Endothelial cell of umbilical vein (primary cell): ENCODE results near the gene RIMS4.

Source experiments
- EZH2 ChIP-seq: IDR thresholded peaks from 2 replicates; pipeline ENCODE4 v1.6.1; 2012; ENCODE audit warnings: borderline replicate concordance, low read depth, mild to moderate bottlenecking, moderate library complexity, low read length, inconsistent platforms; ENCODE audit not compliant: severe bottlenecking
- FOS ChIP-seq: IDR thresholded peaks from 2 replicates; pipeline ENCODE4 v1.6.1; 2011; ENCODE audit warnings: mild to moderate bottlenecking, low read length, moderate library complexity, borderline replicate concordance; ENCODE audit not compliant: insufficient read depth
- GATA2 ChIP-seq: IDR thresholded peaks from 2 replicates; pipeline ENCODE4 v1.7.0; 2011; ENCODE audit warnings: low read depth, mild to moderate bottlenecking, moderate library complexity, mixed read lengths, low read length; ENCODE audit not compliant: insufficient read length, insufficient read depth
- JUN ChIP-seq: IDR thresholded peaks from 2 replicates; pipeline ENCODE4 v1.6.1; 2011; ENCODE audit warnings: borderline replicate concordance, low read depth; ENCODE audit not compliant: insufficient read length, insufficient read depth
- MYC ChIP-seq: IDR thresholded peaks from one replicate; pipeline ENCODE4 v1.6.1; 2011; ENCODE audit warnings: mild to moderate bottlenecking, low read depth, low read length
- POLR2A ChIP-seq: IDR thresholded peaks from 2 replicates; pipeline ENCODE4 v1.6.1; 2012; ENCODE audit warnings: low read depth, mild to moderate bottlenecking, control low read depth, low read length
- POLR2AphosphoS5 ChIP-seq: IDR thresholded peaks from 2 replicates; pipeline ENCODE4 v1.6.1; 2012; ENCODE audit warnings: low read depth, mild to moderate bottlenecking, control low read depth, low read length, moderate library complexity; ENCODE audit not compliant: insufficient read depth
- TF ChIP-seq, protein P1 (sequence below), 2 donors: IDR thresholded peaks; 1 replicate in 1 of 2; 2 replicates in 1 of 2; pipeline ENCODE4 v1.5.1; 2011; ENCODE audit warnings: low read length in 2 of 2, mild to moderate bottlenecking in 2 of 2, moderate library complexity in 2 of 2, control low read depth in 1 of 2, inconsistent platforms in 1 of 2, low read depth in 1 of 2; ENCODE audit not compliant: insufficient read depth in 1 of 2; ENCODE audit errors: extremely low read depth in 1 of 2
- TF ChIP-seq, protein P2 (sequence below): IDR thresholded peaks from 2 replicates; pipeline ENCODE4 v1.6.1; 2011; ENCODE audit not compliant: insufficient read depth, insufficient read length

DNA sequence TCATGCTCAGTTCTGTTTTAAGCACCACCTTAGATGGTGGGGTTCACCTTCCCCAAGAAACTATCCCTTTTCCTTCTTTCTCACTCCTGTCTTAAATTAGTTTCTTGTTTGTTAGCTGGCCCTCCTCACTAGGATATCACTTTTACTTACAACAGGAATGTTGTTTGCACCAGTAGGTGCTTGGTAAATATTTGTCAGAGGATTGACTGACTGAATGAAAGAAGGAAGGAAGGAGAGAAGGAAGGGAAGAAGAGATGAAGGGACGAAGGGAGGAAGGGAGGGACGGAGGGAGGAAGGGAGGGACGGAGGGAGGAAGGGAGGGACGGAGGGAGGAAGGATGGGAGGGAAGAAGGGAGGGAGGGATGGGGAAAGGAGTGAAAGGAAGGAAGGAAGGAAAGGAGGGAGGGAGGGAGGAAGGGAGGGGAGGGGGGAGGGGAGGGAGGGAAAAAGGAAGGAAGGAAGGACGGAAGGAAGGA is 65.2 kb downstream of the RIMS4 start:
- TF ChIP-seq, protein P1, sequence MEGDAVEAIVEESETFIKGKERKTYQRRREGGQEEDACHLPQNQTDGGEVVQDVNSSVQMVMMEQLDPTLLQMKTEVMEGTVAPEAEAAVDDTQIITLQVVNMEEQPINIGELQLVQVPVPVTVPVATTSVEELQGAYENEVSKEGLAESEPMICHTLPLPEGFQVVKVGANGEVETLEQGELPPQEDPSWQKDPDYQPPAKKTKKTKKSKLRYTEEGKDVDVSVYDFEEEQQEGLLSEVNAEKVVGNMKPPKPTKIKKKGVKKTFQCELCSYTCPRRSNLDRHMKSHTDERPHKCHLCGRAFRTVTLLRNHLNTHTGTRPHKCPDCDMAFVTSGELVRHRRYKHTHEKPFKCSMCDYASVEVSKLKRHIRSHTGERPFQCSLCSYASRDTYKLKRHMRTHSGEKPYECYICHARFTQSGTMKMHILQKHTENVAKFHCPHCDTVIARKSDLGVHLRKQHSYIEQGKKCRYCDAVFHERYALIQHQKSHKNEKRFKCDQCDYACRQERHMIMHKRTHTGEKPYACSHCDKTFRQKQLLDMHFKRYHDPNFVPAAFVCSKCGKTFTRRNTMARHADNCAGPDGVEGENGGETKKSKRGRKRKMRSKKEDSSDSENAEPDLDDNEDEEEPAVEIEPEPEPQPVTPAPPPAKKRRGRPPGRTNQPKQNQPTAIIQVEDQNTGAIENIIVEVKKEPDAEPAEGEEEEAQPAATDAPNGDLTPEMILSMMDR (IDR thresholded peaks at IDR 0.05; ENCODE audit: extremely low read depth in 1 of 2, insufficient read depth in 1 of 2, low read depth in 1 of 2, low read length in 2 of 2) = no peak
- TF ChIP-seq POLR2A (no peak), EZH2 (no peak), POLR2AphosphoS5 (no peak), JUN (no peak), MYC (no peak), FOS (no peak), GATA2 (no peak)
- TF ChIP-seq, protein P2, sequence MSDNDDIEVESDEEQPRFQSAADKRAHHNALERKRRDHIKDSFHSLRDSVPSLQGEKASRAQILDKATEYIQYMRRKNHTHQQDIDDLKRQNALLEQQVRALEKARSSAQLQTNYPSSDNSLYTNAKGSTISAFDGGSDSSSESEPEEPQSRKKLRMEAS = no peak
